AG09309 (cell line): ENCODE results near the gene HYAL1.
A peak's percentile ranks its signal among the peaks of the same experiment; 100 is the strongest.

Experiments
- DNase-seq: peaks from one replicate; pipeline ENCODE4 v3.0.0-alpha.2; 2010; ENCODE audit warnings: low read depth
- H3K4me3 ChIP-seq: 2 replicates; pipeline ENCODE4 v1.5.1; 2011; ENCODE audit warnings: mild to moderate bottlenecking, low read depth, low read length, moderate library complexity; ENCODE audit not compliant: control insufficient read depth
- CTCF ChIP-seq: IDR thresholded peaks from 2 replicates; pipeline ENCODE4 v1.5.1; 2011; ENCODE audit warnings: mild to moderate bottlenecking, low read depth, low read length, inconsistent platforms; ENCODE audit not compliant: insufficient read depth, control insufficient read depth; ENCODE audit errors: missing control alignments

The HYAL1 gene

GRCh38 chr3:50294089-50294488, 9.3 kb downstream of the HYAL1 start:
- H3K4me3 ChIP-seq: no peak overlapping the region
- DNase-seq: no peak
- no peak for TF ChIP-seq CTCF

- no peak overlapping the region for H3K4me3 ChIP-seq
- DNase-seq: no peak
- no peak for TF ChIP-seq CTCF
Measured at GRCh38 chr3:50293079-50293801, 10.1 kb downstream of the HYAL1 start.

- peak within 1 kb of the TSS; percentile 68 for H3K4me3 ChIP-seq
- TF ChIP-seq CTCF: no peak
- peak; percentile 85 for DNase-seq
Measured at GRCh38 chr3:50292159-50293078, 11.0 kb downstream of the HYAL1 start, which contains the start of gene IFRD2. IFRD2 (minus strand) TSS chr3:50292429; CDS start chr3:50292274, 155 bp downstream.

- no peak overlapping the region for H3K4me3 ChIP-seq
- no peak for TF ChIP-seq CTCF
- no peak for DNase-seq
Measured at GRCh38 chr3:50290161-50290641, 13.2 kb downstream of the HYAL1 start.

- TF ChIP-seq CTCF: no peak
- H3K4me3 ChIP-seq: no peak overlapping the region
- DNase-seq: no peak
Measured at GRCh38 chr3:50289130-50289529, 14.2 kb downstream of the HYAL1 start.

GRCh38 chr3:50288387-50289007, 14.9 kb downstream of the HYAL1 start:
- no peak for TF ChIP-seq CTCF

More at GRCh38 chr3:50288387-50289007, 14.9 kb downstream of the HYAL1 start:
- no peak overlapping the region for H3K4me3 ChIP-seq
- DNase-seq: no peak
